Activated T-helper 2 cell treated with anti-CD3 and anti-CD28 coated beads, Interferon-gamma antibody, Interleukin-2, Interleukin-4, amounts not matched to agents 10 μg/mL and 5 μg/mL and 100 μg/mL, durations not matched to agents 14 hours and 24 hours and 36 hours (primary cell): ENCODE results near the gene ARID5A. TPM values are rescaled to one million over a fixed set of nuclear protein-coding genes. Genes with fewer than 3 reads are reported as not detected.

Source experiments
- DNase-seq: peaks from one replicate; pipeline ENCODE4 v3.0.0; 2021; ENCODE audit warnings: low spot score
- H3K27ac Mint-ChIP-seq: one replicate; pipeline ENCODE4 v1.8.0; 2021; ENCODE audit warnings: mixed read lengths
- H3K27me3 Mint-ChIP-seq: one replicate; pipeline ENCODE4 v1.8.0; 2021; ENCODE audit warnings: low read depth, mixed read lengths
- H3K36me3 Mint-ChIP-seq: one replicate; pipeline ENCODE4 v1.8.0; 2021; ENCODE audit warnings: low read depth, mixed read lengths
- H3K4me1 Mint-ChIP-seq: one replicate; pipeline ENCODE4 v1.8.0; 2021; ENCODE audit warnings: low read depth, mixed read lengths
- H3K4me3 Mint-ChIP-seq: one replicate; pipeline ENCODE4 v1.8.0; 2021; ENCODE audit warnings: low read depth, mild to moderate bottlenecking, moderate library complexity, mixed read lengths
- H3K9me3 Mint-ChIP-seq: one replicate; pipeline ENCODE4 v1.8.0; 2021; ENCODE audit warnings: mixed read lengths
- intact Hi-C: fragments of 100-400 bp; cut with micrococcal nuclease; formaldehyde crosslinking; loops from one replicate; pipeline ENCODE4 v1.15.1; 2023
- total RNA-seq: library from RNA; stranded (reverse); gene quantifications from 2 replicates; pipeline ENCODE4 v1.2.3, GENCODE V29; 2022

The ARID5A gene
- total RNA-seq, 1 donor from 2014 or later: 170 TPM

DNA sequence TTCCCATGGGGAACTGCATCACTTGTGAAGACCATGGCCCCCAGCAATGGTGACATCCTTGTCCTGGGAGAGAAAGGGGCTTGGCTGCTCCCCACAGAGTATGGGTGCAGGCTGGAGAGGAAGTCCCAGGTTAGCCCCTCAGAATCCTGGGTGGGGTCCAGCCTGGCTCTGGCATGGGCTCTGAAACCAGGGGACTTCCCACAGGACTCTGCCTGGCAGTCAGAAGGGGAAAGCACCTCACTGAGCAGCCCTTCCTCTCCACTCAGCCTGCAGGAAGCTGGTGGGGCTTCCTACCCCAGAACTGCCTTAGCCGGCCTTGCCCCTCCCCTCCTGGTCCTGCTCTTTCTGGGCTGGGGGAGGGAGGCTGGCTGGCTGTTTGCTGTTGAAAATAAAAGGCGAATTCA is 35.1 kb upstream of the ARID5A start:
- peaks cover 13% of the 10 kb centered on the region for H3K4me1 Mint-ChIP-seq
- no peak overlapping the region for H3K4me3 Mint-ChIP-seq
- H3K36me3 Mint-ChIP-seq: no peaks in the 10 kb centered on the region
- no peaks in the 10 kb centered on the region for H3K9me3 Mint-ChIP-seq
- H3K27me3 Mint-ChIP-seq: no peaks in the 10 kb centered on the region
- intact Hi-C loops: no loop called here
- H3K27ac Mint-ChIP-seq: peak overlapping the region; percentile 70
- DNase-seq: peak; percentile 22

- Mint-ChIP-seq H3K4me3 (no peak overlapping the region), H3K27ac (peak overlapping the region; percentile 70), H3K9me3 (no peaks in the 10 kb centered on the region), H3K4me1 (peaks cover 14% of the 10 kb centered on the region), H3K36me3 (no peaks in the 10 kb centered on the region), H3K27me3 (no peaks in the 10 kb centered on the region)
- peak; percentile 3 for DNase-seq
- intact Hi-C loops: no loop called here
Observed at GRCh38 chr2:96501886-96502810, 34.4 kb upstream of the ARID5A start.

DNA sequence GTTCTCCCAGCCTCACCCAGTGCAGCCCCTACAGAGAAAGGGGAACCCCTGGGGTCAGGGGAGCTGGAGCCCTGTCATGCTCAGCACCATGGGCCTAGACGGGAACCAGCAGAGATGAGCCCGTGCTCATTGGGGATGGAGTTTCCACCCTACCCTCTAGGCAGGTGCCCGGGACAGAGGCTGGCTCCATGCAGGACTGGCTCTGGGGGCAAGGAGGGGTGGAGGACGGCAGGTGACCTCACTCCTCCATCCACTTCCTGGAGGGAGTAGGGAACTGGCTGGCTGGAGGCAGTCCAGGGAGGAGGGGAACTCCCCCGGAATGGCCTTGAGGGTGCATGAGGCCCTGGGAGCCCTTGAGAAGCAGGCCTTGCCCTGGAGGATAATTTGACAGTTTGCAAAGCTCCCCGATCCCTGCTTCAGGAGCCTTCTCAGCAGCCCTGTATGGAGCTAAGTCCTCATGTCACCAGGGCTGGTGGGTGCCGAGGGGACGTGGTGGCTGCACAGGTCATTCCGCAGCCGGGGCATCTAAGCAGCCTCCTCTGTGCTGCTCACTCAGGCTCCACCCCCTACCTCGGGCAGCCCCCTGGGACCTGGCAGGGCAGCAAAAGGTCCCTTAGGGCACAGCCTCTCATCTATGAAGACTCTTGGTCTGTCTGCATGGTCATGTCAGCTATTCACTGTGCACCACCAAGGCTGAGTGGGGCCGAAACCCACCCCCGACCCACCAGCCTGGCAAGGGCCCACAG is 33.5 kb upstream of the ARID5A start:
- no peak overlapping the region for H3K27ac Mint-ChIP-seq
- intact Hi-C loops: no loop called here
- DNase-seq: no peak
- H3K9me3 Mint-ChIP-seq: no peaks in the 10 kb centered on the region
- peaks cover 16% of the 10 kb centered on the region for H3K4me1 Mint-ChIP-seq
- H3K36me3 Mint-ChIP-seq: no peaks in the 10 kb centered on the region
- no peaks in the 10 kb centered on the region for H3K27me3 Mint-ChIP-seq
- no peak overlapping the region for H3K4me3 Mint-ChIP-seq

GRCh38 chr2:96503637-96504243 is 32.8 kb upstream of the ARID5A start:
- Mint-ChIP-seq H3K9me3 (no peaks in the 10 kb centered on the region), H3K4me3 (no peak overlapping the region), H3K27me3 (no peaks in the 10 kb centered on the region), H3K27ac (no peak overlapping the region), H3K36me3 (no peaks in the 10 kb centered on the region), H3K4me1 (peaks cover 16% of the 10 kb centered on the region)
- no peak for DNase-seq
- intact Hi-C loops: no loop called here

DNA sequence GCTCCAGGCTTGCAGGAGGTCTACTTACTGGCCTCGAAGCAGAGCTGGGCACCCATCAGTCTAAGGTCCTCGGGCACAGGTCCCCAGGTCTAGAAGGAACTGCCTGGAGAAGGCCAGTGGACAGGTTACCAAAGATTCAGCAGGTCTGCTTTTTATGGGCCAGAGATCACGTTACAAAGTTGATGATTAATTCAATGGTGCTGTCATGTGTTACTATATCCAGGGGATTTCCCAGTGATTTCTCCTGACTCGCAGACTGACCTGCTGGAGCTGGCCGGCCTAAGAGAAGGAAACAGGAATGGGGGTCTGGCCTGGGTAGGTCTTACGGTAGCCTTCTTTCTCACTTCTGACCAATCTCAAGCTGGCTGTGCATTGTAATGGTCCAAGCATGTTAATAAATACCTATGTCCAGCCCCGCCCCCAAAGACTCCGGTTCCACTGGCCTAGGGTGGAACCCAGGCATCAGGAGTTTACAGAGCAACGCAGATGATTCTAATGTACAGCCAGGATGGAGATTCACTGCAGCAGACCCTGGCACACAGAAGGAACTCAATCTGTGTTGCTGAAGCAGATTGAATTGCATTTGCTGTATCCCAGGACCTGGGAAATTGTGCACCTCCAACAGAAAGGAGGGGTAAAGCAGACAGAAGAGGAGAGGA is 31.2 kb upstream of the ARID5A start, which contains the start of gene NEURL3:
Gene NEURL3, minus strand, starts transcription at position 127 of the 659 bp plus-strand sequence. Its CDS starts 71 bp downstream, at position 56.
- H3K36me3 Mint-ChIP-seq: no peaks in the 10 kb centered on the region
- no peak within 1 kb of the TSS for H3K4me3 Mint-ChIP-seq
- H3K4me1 Mint-ChIP-seq: peaks cover 27% of the 10 kb centered on the region
- intact Hi-C loops: loop anchor here (5.0 kb wide), 1 partner anchor 47 kb away; no protein-coding TSS in a partner anchor
- no peaks in the 10 kb centered on the region for H3K9me3 Mint-ChIP-seq
- no peak for DNase-seq
- H3K27ac Mint-ChIP-seq: no peak within 1 kb of the TSS
- H3K27me3 Mint-ChIP-seq: no peaks in the 10 kb centered on the region

DNA sequence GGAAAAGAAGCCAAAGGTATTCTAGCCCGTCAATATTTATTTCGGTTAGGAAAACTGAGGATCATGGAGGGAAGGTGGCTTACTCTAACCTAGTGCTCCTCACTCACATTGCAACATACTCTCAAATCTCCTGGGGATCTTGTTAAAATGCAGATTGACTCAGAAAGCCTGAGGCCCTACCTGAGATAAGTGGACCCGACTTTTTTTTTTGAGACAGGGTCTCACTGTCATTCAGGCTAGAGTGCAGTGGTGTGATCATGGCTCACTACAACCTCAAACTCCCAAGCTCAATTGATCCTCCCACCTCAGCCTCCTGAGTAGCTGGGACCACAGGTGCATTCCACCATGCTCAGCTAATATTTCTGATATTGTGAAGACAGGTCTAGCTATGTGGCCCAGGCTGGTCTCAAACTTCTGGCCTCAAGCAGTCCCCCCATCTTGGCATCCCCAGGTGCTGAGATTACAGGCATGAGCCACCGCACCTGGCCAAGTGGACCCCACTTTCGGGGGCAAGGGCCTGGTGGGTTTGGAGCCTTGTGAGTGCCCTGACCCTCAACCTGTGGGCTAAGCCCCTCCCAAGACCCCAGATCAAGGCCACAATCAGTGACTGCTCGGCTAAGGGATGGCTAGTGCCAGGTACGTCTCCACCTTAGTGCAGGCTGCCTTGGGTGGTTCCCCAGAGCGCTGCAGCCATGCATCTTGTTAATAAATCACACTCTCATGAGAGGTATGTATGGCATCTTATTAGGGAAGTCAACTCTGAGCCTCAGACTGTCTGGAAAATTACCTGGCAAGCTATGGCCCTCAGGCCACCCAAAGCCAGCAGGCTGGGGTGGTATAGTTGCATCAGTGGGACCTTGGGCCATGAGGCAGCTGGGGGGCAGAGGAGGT is 30.3 kb upstream of the ARID5A start:
- Mint-ChIP-seq H3K36me3 (no peaks in the 10 kb centered on the region), H3K27me3 (no peaks in the 10 kb centered on the region), H3K27ac (no peak overlapping the region), H3K9me3 (no peaks in the 10 kb centered on the region), H3K4me1 (peaks cover 27% of the 10 kb centered on the region), H3K4me3 (no peak overlapping the region)
- intact Hi-C loops: loop anchor here (5.0 kb wide), 1 partner anchor 46 kb away; no protein-coding TSS in a partner anchor
- no peak for DNase-seq

- Mint-ChIP-seq H3K4me1 (peaks cover 24% of the 10 kb centered on the region), H3K27ac (no peak overlapping the region), H3K4me3 (no peak overlapping the region), H3K27me3 (no peaks in the 10 kb centered on the region), H3K9me3 (no peaks in the 10 kb centered on the region), H3K36me3 (no peaks in the 10 kb centered on the region)
- DNase-seq: no peak
- intact Hi-C loops: loop anchor here (5.0 kb wide), 1 partner anchor 45 kb away; no protein-coding TSS in a partner anchor
Observed at GRCh38 chr2:96506907-96507240, 29.7 kb upstream of the ARID5A start.

DNA sequence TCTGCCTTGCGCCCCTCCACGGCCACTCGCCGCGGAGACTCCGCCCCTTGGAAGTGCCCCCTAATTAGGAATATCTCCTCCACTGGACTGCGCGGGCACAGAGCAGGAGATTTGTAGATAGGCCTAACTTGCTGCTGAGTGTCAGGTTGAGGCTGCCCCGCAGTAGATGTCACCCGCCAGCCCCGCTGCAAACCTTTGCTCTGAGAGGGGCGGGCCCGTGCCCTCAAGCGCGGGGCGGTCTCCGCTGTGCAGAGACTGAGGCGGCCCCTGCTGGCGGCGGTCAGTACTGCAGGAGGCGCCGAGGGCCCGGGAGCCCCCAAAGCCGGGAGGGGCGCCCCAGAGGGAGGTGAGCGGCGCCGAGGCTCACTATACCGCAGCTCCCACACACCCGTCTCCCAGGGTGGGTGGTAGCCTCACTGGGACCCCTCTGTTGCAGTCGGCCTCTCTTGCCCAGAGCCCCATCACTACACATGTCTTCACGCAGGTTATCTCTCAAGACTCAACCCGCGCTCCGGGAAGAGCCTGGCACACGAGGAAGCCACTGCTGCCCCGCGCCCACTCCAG is 28.5 kb upstream of the ARID5A start:
- intact Hi-C loops: loop anchor here (1.0 to 5.0 kb wide), 4 partner anchors 17 to 44 kb away; no protein-coding TSS in a partner anchor
- Mint-ChIP-seq H3K4me1 (peaks cover 23% of the 10 kb centered on the region), H3K9me3 (no peaks in the 10 kb centered on the region), H3K36me3 (no peaks in the 10 kb centered on the region), H3K4me3 (peak overlapping the region; percentile 72), H3K27me3 (no peaks in the 10 kb centered on the region), H3K27ac (no peak overlapping the region)
- peak; percentile 82 for DNase-seq

GRCh38 chr2:96508521-96509113 is 27.9 kb upstream of the ARID5A start:
- DNase-seq: no peak
- Mint-ChIP-seq H3K36me3 (no peaks in the 10 kb centered on the region), H3K4me3 (no peak overlapping the region), H3K27me3 (no peaks in the 10 kb centered on the region), H3K27ac (no peak overlapping the region), H3K9me3 (no peaks in the 10 kb centered on the region), H3K4me1 (peaks cover 23% of the 10 kb centered on the region)
- intact Hi-C loops: loop anchor here (1.0 to 5.0 kb wide), 5 partner anchors 16 to 101 kb away; no protein-coding TSS in a partner anchor

GRCh38 chr2:96509114-96509846 is 27.3 kb upstream of the ARID5A start:
- Mint-ChIP-seq H3K36me3 (no peaks in the 10 kb centered on the region), H3K4me3 (no peak overlapping the region), H3K27ac (no peak overlapping the region), H3K27me3 (no peaks in the 10 kb centered on the region), H3K9me3 (no peaks in the 10 kb centered on the region), H3K4me1 (peaks cover 23% of the 10 kb centered on the region)
- DNase-seq: peak; percentile 52
- intact Hi-C loops: loop anchor here (1.0 to 5.0 kb wide), 3 partner anchors 16 to 102 kb away; no protein-coding TSS in a partner anchor
